Activated CD4-positive, alpha-beta T cell treated with anti-CD3 and anti-CD28 coated beads for 1 hour (primary cell): ENCODE results near the gene GIPC3.

Experiments used
- DNase-seq: peaks from one replicate; pipeline ENCODE4 v3.0.0-alpha.2; 2020

Gene GIPC3

GRCh38 chr19:3641515-3642269 is 56.4 kb downstream of the GIPC3 start:
- DNase-seq = no peak

DNA sequence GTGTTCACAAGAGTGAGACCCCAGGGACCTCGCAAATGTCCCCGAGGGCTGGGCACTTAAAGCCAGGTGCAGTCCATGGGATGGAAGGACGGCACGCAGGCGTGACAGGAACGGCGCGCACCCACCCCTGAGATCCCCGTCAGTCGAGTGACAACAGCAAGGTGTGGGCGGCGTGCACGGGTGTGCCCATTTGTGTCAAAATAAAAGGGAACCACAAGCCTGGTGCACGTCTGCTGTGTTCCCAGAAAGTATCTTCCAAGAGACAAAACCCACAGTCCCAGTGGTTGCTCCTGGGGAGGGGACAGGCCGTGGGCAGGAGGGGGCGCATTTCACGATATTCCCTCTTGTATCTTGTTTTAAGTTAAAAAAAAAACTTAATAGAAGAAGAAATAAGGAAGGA is 57.0 kb downstream of the GIPC3 start:
- no peak for DNase-seq
